Measurements from ENCODE around the gene NSG1. TPM values are rescaled to one million over a fixed set of nuclear protein-coding genes. Genes with fewer than 3 reads are reported as not detected.

Gene NSG1
- total and polyA plus RNA-seq, 2 of the 13 experiments (the other 11 are each of a cell fraction or from before 2014, with no cell fraction given) = not detected

DNA sequence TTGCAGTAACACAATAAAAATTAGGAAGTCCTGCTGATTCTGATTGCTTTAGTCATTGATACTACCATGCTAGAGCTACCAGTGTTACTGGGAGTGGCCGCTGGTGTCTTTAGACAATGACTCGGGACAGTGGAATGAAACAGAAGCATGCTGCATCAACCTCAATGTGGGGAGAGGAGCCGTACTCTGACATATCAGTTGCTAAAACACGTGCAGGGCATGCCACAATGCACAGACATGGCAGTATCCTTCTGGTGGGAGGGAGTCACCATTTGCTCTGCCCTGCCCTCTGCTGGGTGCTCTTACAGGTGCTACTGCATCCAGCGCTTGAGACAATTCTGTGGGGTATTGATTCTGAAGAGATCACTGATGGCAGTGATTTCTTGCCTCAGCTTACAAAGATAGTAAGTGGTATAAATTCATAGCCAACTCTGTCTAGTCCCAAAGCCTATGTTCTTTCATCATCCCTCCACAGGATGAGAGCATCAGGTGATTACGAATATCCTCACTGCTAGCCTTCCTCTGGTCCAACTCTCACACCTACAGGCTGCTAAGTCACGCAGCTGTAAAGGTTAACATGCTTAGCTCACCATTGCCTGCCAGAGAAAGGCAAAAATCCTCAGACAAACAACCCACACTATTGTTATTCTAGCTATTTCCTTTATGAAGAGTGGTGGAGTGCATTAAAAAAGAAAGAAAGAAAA, 43.7 kb downstream of the NSG1 start (continued):
- TF ChIP-seq, protein P1, sequence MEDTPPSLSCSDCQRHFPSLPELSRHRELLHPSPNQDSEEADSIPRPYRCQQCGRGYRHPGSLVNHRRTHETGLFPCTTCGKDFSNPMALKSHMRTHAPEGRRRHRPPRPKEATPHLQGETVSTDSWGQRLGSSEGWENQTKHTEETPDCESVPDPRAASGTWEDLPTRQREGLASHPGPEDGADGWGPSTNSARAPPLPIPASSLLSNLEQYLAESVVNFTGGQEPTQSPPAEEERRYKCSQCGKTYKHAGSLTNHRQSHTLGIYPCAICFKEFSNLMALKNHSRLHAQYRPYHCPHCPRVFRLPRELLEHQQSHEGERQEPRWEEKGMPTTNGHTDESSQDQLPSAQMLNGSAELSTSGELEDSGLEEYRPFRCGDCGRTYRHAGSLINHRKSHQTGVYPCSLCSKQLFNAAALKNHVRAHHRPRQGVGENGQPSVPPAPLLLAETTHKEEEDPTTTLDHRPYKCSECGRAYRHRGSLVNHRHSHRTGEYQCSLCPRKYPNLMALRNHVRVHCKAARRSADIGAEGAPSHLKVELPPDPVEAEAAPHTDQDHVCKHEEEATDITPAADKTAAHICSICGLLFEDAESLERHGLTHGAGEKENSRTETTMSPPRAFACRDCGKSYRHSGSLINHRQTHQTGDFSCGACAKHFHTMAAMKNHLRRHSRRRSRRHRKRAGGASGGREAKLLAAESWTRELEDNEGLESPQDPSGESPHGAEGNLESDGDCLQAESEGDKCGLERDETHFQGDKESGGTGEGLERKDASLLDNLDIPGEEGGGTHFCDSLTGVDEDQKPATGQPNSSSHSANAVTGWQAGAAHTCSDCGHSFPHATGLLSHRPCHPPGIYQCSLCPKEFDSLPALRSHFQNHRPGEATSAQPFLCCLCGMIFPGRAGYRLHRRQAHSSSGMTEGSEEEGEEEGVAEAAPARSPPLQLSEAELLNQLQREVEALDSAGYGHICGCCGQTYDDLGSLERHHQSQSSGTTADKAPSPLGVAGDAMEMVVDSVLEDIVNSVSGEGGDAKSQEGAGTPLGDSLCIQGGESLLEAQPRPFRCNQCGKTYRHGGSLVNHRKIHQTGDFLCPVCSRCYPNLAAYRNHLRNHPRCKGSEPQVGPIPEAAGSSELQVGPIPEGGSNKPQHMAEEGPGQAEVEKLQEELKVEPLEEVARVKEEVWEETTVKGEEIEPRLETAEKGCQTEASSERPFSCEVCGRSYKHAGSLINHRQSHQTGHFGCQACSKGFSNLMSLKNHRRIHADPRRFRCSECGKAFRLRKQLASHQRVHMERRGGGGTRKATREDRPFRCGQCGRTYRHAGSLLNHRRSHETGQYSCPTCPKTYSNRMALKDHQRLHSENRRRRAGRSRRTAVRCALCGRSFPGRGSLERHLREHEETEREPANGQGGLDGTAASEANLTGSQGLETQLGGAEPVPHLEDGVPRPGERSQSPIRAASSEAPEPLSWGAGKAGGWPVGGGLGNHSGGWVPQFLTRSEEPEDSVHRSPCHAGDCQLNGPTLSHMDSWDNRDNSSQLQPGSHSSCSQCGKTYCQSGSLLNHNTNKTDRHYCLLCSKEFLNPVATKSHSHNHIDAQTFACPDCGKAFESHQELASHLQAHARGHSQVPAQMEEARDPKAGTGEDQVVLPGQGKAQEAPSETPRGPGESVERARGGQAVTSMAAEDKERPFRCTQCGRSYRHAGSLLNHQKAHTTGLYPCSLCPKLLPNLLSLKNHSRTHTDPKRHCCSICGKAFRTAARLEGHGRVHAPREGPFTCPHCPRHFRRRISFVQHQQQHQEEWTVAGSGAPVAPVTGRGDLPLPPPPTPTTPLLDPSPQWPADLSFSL (CRISPR knock-in tag; IDR thresholded peaks at IDR 0.05) = no peak
- no peak for TF ChIP-seq ZNF724P (CRISPR knock-in tag; IDR thresholded peaks at IDR 0.05; ENCODE audit: borderline replicate concordance)
- TF ChIP-seq CCDC6 (CRISPR knock-in tag; IDR thresholded peaks at IDR 0.05) = 0 out of 2 replicates have a peak, but pooled peaks have one; percentile 56
- no peak for TF ChIP-seq ZBTB1 (CRISPR knock-in tag; IDR thresholded peaks at IDR 0.05; ENCODE audit: borderline replicate concordance)
- peak; percentile 53; the same call in 1 of the 3 replicates for TF ChIP-seq MXI1 (IDR thresholded peaks at IDR 0.05; ENCODE audit: borderline replicate concordance, low read depth, low read length)
- TF ChIP-seq, protein P2, sequence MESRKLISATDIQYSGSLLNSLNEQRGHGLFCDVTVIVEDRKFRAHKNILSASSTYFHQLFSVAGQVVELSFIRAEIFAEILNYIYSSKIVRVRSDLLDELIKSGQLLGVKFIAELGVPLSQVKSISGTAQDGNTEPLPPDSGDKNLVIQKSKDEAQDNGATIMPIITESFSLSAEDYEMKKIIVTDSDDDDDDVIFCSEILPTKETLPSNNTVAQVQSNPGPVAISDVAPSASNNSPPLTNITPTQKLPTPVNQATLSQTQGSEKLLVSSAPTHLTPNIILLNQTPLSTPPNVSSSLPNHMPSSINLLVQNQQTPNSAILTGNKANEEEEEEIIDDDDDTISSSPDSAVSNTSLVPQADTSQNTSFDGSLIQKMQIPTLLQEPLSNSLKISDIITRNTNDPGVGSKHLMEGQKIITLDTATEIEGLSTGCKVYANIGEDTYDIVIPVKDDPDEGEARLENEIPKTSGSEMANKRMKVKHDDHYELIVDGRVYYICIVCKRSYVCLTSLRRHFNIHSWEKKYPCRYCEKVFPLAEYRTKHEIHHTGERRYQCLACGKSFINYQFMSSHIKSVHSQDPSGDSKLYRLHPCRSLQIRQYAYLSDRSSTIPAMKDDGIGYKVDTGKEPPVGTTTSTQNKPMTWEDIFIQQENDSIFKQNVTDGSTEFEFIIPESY (CRISPR knock-in tag; IDR thresholded peaks at IDR 0.05) = peak; percentile 52; the same call in 1 of the 2 replicates
- TF ChIP-seq BORCS8-MEF2B (CRISPR knock-in tag; IDR thresholded peaks at IDR 0.05) = 0 out of 2 replicates have a peak, but pooled peaks have one; percentile 19
- TF ChIP-seq YY1 (IDR thresholded peaks at IDR 0.05; ENCODE audit: insufficient read depth, insufficient replicate concordance, low read depth, low read length) = peak; percentile 14
- TF ChIP-seq EP300 (IDR thresholded peaks at IDR 0.05; ENCODE audit: low read depth in 2 of 2, low read length in 2 of 2) = no peak
- TF ChIP-seq EP300 (CRISPR knock-in tag; IDR thresholded peaks at IDR 0.05; ENCODE audit: borderline replicate concordance) = no peak
- peak; percentile 74 for TF ChIP-seq SMC3 (IDR thresholded peaks at IDR 0.05; ENCODE audit: low read length)
- TF ChIP-seq STAG1 (CRISPR knock-in tag; IDR thresholded peaks at IDR 0.05) = peak; percentile 58
- TF ChIP-seq ZNF780A (CRISPR knock-in tag; IDR thresholded peaks at IDR 0.05) = no peak
- no peak for TF ChIP-seq HIVEP1 (CRISPR knock-in tag; IDR thresholded peaks at IDR 0.05)
- TF ChIP-seq PHF21A (CRISPR knock-in tag; IDR thresholded peaks at IDR 0.05) = no peak
- peak; percentile 39; the same call in 1 of the 2 replicates for TF ChIP-seq ZNF878 (CRISPR knock-in tag; IDR thresholded peaks at IDR 0.05)
- TF ChIP-seq TEAD3 (CRISPR knock-in tag; optimal IDR thresholded peaks at IDR 0.05; ENCODE audit: borderline replicate concordance) = peak; percentile 18
- 0 out of 2 replicates have a peak, but pooled peaks have one; percentile 6 for TF ChIP-seq FOXA3 (CRISPR knock-in tag; IDR thresholded peaks at IDR 0.05)
- TF ChIP-seq ZNF251 (CRISPR knock-in tag; IDR thresholded peaks at IDR 0.05) = no peak
- TF ChIP-seq, protein P3, sequence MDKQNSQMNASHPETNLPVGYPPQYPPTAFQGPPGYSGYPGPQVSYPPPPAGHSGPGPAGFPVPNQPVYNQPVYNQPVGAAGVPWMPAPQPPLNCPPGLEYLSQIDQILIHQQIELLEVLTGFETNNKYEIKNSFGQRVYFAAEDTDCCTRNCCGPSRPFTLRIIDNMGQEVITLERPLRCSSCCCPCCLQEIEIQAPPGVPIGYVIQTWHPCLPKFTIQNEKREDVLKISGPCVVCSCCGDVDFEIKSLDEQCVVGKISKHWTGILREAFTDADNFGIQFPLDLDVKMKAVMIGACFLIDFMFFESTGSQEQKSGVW (CRISPR knock-in tag; IDR thresholded peaks at IDR 0.05; ENCODE audit: borderline replicate concordance) = no peak
- no peak for TF ChIP-seq ZSCAN25 (CRISPR knock-in tag; IDR thresholded peaks at IDR 0.05)

Measured in HepG2 (cell line).